AG04449 (cell line): ENCODE data around the gene TMOD3.

ENCODE experiments used
- CTCF ChIA-PET: fragments of 350-600 bp; formaldehyde crosslinking; extraction: SDS; loops from one replicate; lab custom pipeline; 2021; ENCODE audit warnings: antibody characterized with exemption; lab: Yijun Ruan, JAX
- POLR2A ChIA-PET: fragments of 400-600, 350-600 bp; formaldehyde crosslinking; extraction: SDS; loops from one replicate; lab custom pipeline; 2020; ENCODE audit warnings: antibody characterized with exemption, inconsistent platforms; lab: Yijun Ruan, JAX
- DNase-seq: peaks from one replicate; pipeline ENCODE4 v3.0.0-alpha.2; 2010; ENCODE audit warnings: low read depth, low spot score
- H3K4me3 ChIP-seq: 2 replicates; pipeline ENCODE4 v1.5.1; 2011; ENCODE audit warnings: low read depth, mild to moderate bottlenecking, control low read depth, low read length
- TF ChIP-seq, protein P1 (sequence below): IDR thresholded peaks from one replicate; pipeline ENCODE4 v1.5.1; 2011; ENCODE audit warnings: mild to moderate bottlenecking, moderate library complexity, low read length, control low read depth, inconsistent platforms; ENCODE audit not compliant: insufficient read depth; ENCODE audit errors: missing control alignments

Gene TMOD3

DNA sequence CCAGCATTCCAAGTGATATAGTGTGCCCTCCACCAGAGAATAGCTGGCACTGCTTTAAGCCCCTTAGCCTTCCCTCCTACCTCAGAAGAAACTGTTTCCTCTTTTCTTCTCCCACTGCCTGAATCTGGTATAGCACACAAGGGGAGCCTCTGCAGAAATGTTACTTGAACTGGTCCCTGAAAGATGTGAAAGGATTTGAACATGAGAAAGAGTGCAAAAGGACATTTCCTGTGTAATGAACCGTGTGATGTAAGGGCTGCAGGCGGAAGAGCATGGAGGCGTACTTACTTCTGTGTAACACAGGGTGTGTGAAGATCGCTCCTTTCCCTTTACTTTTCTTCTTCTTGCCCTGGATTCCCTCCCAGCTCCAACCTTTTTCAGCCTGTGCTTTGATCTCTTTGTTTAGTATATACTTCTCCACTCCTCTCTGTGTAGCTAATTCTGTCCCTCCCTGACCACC, 8.4 kb downstream of the TMOD3 start:
- ChIA-PET CTCF (interaction anchor here (1.2 kb wide), 1 partner anchor 61 kb away, joined by 5 read pairs; no protein-coding TSS in a partner anchor), POLR2A (interaction anchor here (1.0 kb wide), 1 partner anchor 9 kb away, joined by 3 read pairs; the partner anchor contains the start of gene TMOD3)
- H3K4me3 ChIP-seq = no peak overlapping the region
- no peak for DNase-seq
- TF ChIP-seq, protein P1, sequence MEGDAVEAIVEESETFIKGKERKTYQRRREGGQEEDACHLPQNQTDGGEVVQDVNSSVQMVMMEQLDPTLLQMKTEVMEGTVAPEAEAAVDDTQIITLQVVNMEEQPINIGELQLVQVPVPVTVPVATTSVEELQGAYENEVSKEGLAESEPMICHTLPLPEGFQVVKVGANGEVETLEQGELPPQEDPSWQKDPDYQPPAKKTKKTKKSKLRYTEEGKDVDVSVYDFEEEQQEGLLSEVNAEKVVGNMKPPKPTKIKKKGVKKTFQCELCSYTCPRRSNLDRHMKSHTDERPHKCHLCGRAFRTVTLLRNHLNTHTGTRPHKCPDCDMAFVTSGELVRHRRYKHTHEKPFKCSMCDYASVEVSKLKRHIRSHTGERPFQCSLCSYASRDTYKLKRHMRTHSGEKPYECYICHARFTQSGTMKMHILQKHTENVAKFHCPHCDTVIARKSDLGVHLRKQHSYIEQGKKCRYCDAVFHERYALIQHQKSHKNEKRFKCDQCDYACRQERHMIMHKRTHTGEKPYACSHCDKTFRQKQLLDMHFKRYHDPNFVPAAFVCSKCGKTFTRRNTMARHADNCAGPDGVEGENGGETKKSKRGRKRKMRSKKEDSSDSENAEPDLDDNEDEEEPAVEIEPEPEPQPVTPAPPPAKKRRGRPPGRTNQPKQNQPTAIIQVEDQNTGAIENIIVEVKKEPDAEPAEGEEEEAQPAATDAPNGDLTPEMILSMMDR = no peak

DNA sequence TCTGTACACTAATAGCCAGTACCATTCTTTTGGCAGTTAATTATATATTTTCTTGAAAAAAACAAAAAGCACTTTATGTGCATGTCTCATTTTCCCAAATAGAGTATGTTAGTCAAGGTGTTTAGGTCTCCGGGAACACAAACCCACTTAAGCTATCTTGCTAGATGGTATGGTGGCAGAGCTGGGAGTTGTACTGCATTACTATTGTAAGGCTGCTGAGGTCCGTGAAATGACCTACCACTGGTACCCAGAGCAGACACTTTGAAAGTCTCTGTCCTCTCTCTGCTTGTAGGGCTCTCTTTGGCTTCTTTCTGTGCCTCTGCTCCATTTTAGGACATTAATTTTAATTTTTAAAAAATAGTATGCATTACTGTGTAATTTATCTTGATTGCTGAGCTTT, 8.8 kb downstream of the TMOD3 start:
- DNase-seq = no peak
- TF ChIP-seq, protein P1 = no peak
- POLR2A ChIA-PET = interaction anchor here (1.0 kb wide), 1 partner anchor 9 kb away, joined by 3 read pairs; the partner anchor contains the start of gene TMOD3
- H3K4me3 ChIP-seq = no peak overlapping the region
- CTCF ChIA-PET = interaction anchor here (0.8 to 1.2 kb wide), 3 partner anchors 11 to 61 kb away, joined by 3 to 5 read pairs (median 3); no protein-coding TSS in a partner anchor

DNA sequence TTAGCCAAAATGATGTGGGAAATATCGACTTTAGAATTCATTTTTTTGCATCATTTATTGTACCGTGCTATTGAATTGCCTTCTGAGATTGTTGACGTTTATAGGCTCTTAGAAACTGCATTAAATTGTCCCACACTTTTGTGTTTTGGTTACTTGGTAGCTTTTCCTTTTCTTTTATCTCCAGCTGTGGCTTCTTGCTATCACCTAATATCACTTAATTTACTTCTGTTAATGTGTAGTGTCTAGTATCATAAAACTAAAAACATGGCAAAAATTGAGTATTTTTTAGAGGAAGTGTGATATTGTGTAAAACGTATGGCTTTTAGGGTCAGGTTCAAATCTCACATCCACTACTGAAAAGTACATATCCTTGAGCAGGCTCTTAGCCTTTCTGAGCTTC, 11.2 kb downstream of the TMOD3 start:
- TF ChIP-seq, protein P1 = no peak
- ChIA-PET POLR2A (no interaction called here), CTCF (interaction anchor here (0.8 to 1.3 kb wide), 3 partner anchors 10 to 15 kb away, joined by 3 read pairs; partner anchors contain the start of gene TMOD3)
- H3K4me3 ChIP-seq = no peak overlapping the region
- no peak for DNase-seq

DNA sequence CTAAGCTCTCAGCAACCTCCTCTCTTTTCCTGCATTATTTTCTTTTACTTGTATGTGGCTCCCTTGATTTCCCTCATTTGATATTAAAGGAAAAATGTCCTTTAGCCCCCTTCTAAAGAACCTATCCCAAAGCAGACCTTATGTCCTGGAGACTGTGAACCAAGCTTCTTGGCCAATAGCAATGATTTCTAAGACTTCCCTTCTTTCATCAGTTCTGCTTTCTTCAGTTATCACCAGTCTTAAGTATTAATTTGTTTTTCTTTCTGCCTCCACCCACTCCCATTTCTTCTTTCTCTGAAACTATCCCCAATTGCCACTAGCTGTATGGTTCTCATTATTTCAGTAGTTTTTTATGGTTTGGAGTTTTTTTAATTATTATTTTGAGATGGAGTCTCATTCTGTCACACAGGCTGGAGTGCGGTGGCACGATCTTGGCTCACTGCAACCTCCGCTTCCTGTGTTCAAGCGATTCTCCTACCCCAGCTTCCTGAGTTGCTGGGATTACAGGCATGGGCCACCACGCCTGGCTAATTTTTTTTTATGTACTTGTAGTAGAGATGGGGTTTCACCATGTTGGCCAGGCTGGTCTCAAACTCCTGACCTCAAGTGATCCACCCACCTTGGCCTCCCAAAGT, 12.1 kb downstream of the TMOD3 start:
- ChIA-PET CTCF (interaction anchor here (1.2 to 1.9 kb wide), 3 partner anchors 11 to 14 kb away, joined by 3 to 6 read pairs (median 3); no protein-coding TSS in a partner anchor), POLR2A (interaction anchor here (1.7 kb wide), 1 partner anchor 42 kb away, joined by 3 read pairs; no protein-coding TSS in a partner anchor)
- TF ChIP-seq, protein P1 = no peak
- H3K4me3 ChIP-seq = no peak overlapping the region
- DNase-seq = no peak

DNA sequence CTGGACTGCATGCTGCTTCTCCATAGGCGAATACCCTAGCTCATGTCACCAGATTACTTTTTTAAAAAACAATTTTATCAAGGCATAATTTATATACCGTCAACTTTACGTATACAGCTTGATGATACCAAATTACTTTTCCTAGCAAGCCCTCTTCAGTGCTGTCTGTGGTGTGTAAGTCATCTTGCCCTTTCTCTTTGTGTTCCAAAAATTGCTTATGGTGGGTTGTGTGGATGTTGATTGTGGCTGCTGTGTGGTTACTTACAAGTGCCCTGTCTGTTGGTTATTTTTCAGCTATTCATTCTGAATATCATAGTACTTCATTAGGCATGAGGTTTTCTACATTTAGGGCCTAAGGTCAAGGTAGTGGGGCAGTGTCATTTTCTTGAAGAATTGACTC, 12.8 kb downstream of the TMOD3 start:
- TF ChIP-seq, protein P1 = no peak
- ChIA-PET CTCF (interaction anchor here (0.8 to 1.9 kb wide), 5 partner anchors 13 to 46 kb away, joined by 3 to 6 read pairs (median 3); no protein-coding TSS in a partner anchor), POLR2A (interaction anchor here (1.7 kb wide), 1 partner anchor 41 kb away, joined by 3 read pairs; no protein-coding TSS in a partner anchor)
- no peak overlapping the region for H3K4me3 ChIP-seq
- DNase-seq = no peak
